T-helper 2 cell (primary cell): ENCODE results near the gene GALNT12.

ENCODE experiments used
- DNase-seq, 5 experiments: peaks; one replicate each; pipeline versions ENCODE4 v3.0.0 to v3.0.0-alpha.2; 2012 to 2022
- total RNA-seq, 2 donors: gene quantifications; one replicate each; lab custom pipeline; 2026; lab: John Stamatoyannopoulos, UW

The GALNT12 gene
- total RNA-seq = 13.4 to 16.4 reads per million in 2 donors

- DNase-seq = peak in 3 of 5 experiments; percentile 37 to 54 (median 44)
Measured at GRCh38 chr9:98807070-98807813, at the start of gene GALNT12. TSS of gene GALNT12 (plus strand) at chr9:98807670. CDS start at chr9:98807699, 29 bp downstream.

GRCh38 chr9:98760231-98760630 is 47.2 kb upstream of the GALNT12 start:
- no peak for DNase-seq

GRCh38 chr9:98763986-98764745 is 43.3 kb upstream of the GALNT12 start:
- no peak for DNase-seq

GRCh38 chr9:98765256-98765655 is 42.2 kb upstream of the GALNT12 start:
- no peak for DNase-seq

GRCh38 chr9:98766586-98766985 is 40.9 kb upstream of the GALNT12 start:
- no peak for DNase-seq

GRCh38 chr9:98767196-98767595 is 40.3 kb upstream of the GALNT12 start:
- DNase-seq = no peak

GRCh38 chr9:98767915-98768314 is 39.6 kb upstream of the GALNT12 start:
- no peak for DNase-seq

GRCh38 chr9:98768344-98768743 is 39.1 kb upstream of the GALNT12 start:
- no peak for DNase-seq

GRCh38 chr9:98770717-98771116 is 36.8 kb upstream of the GALNT12 start:
- DNase-seq = no peak

GRCh38 chr9:98771209-98771874 is 36.1 kb upstream of the GALNT12 start:
- no peak for DNase-seq

GRCh38 chr9:98772364-98773155 is 34.9 kb upstream of the GALNT12 start:
- DNase-seq = no peak

- DNase-seq = no peak
Measured at GRCh38 chr9:98773721-98774120, 33.7 kb upstream of the GALNT12 start.

GRCh38 chr9:98774746-98775145 is 32.7 kb upstream of the GALNT12 start:
- DNase-seq = peak in 2 of 5 experiments; percentile 14 to 21

GRCh38 chr9:98775831-98776441 is 31.5 kb upstream of the GALNT12 start:
- DNase-seq = peak in 1 of 5 experiments; percentile 47

GRCh38 chr9:98777618-98778017 is 29.9 kb upstream of the GALNT12 start:
- no peak for DNase-seq

GRCh38 chr9:98778251-98778650 is 29.2 kb upstream of the GALNT12 start:
- no peak for DNase-seq

GRCh38 chr9:98778711-98779530 is 28.5 kb upstream of the GALNT12 start:
- DNase-seq = no peak

GRCh38 chr9:98780059-98780749 is 27.3 kb upstream of the GALNT12 start:
- no peak for DNase-seq

- DNase-seq = no peak
Measured at GRCh38 chr9:98781588-98782383, 25.7 kb upstream of the GALNT12 start.
